ENCODE data around the gene CFAP20DC.

Gene CFAP20DC

DNA sequence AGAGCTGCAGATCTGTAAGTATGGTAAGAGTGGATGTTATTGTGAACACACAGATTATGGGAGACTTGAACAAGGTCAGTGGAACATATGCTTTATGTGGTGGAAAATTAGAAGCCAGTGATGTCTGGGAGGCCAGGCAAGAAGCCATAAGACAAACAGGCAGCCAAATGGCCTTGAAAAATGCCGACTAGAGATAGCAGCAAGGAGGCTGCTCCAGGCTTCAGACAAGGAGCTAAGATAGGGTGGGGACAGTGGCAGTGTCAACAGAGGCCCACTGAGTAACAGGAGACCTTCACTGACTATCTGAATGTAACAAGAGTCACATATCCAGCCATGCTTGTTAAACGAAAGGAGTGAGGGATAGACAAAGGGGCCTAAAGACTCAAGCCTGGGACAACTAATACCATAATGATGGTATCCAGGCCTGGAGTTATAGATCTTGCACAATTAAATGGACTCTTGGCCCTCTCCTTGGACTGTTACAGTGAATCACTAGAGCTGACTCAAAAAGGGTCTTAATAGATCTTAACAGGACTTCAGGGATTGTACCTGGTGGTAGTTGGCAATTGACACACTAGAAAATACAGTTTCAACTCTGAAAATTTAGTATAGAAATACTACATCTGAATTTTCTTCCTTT is 50.6 kb downstream of the CFAP20DC start:
- Histone ChIP-seq H3K36me3 (ENCODE audit: control insufficient read depth in 2 of 2, insufficient read depth in 2 of 2, low read length in 2 of 2) (no peaks in the 10 kb centered on the region), H3K9ac (ENCODE audit: low read depth in 1 of 2, low read length in 2 of 2) (no peak overlapping the region), H3K4me3 (ENCODE audit: low read length in 2 of 2) (no peak overlapping the region), H3K27ac (ENCODE audit: low read depth in 2 of 2, low read length in 2 of 2) (no peak overlapping the region), H3K9me3 (ENCODE audit: control insufficient read depth in 2 of 2, low read length in 2 of 2) (no peaks in the 10 kb centered on the region), H3K4me1 (ENCODE audit: control insufficient read depth in 2 of 2, insufficient read depth in 2 of 2, low read length in 2 of 2) (no peaks in the 10 kb centered on the region), H3K27me3 (ENCODE audit: control insufficient read depth in 2 of 2, insufficient read depth in 2 of 2, low read length in 2 of 2) (no peaks in the 10 kb centered on the region)

DNA sequence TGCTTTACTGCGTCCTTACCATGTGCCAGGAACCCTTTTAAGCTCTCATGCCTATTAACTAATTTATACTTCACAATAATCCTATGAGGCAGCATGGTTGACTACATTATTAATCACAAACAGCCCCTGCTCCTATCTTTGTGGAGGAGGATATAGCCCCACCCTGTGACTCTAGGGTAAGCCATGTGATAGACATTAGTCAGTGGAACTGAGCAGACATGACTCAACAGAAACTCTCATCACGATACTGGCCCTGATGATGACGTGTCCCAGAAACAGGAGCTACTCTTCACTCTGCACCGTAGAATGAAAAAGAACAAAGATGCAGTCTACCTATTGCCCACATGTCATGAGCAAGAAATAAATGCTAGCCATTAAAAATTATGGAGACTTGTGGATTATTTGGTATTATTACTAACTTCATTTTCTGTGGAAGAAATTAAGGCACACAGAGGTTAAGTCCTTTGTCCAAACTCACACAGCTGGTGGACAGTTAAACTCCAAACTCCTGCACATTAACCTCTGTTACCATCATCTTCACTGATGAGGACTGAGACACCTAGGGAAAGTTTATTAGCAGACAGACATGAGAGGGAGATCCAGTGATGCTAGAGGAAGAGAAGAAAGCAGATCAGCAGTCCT is 51.2 kb downstream of the CFAP20DC start:
- H3K9ac ChIP-seq (ENCODE audit: low read depth in 1 of 2, low read length in 2 of 2) = no peak overlapping the region
- no peaks in the 10 kb centered on the region for H3K36me3 ChIP-seq (ENCODE audit: control insufficient read depth in 2 of 2, insufficient read depth in 2 of 2, low read length in 2 of 2)
- no peaks in the 10 kb centered on the region for H3K9me3 ChIP-seq (ENCODE audit: control insufficient read depth in 2 of 2, low read length in 2 of 2)
- H3K27me3 ChIP-seq (ENCODE audit: control insufficient read depth in 2 of 2, insufficient read depth in 2 of 2, low read length in 2 of 2) = no peaks in the 10 kb centered on the region
- H3K4me1 ChIP-seq (ENCODE audit: control insufficient read depth in 2 of 2, insufficient read depth in 2 of 2, low read length in 2 of 2) = no peaks in the 10 kb centered on the region
- no peak overlapping the region for H3K27ac ChIP-seq (ENCODE audit: low read depth in 2 of 2, low read length in 2 of 2)
- no peak overlapping the region for H3K4me3 ChIP-seq (ENCODE audit: low read length in 2 of 2)

DNA sequence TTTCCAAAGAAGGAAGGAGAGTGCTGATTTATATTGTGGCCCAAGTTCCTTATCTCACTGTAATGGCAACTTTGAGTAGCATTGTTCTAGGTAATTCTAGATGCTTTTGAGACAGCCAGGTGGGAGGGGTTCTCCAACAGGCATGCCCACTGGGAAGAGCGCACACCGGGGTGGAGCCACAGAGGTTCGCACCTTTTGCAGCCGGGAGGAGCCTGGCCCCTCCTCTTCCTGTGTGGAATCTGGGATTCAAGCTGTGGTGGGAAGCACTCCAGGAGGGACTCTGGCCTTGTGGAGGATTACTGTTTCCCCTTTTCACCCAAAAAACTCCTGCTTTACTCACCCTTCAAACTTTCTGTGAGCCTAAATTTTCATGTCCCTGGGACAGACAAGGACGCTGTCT is 53.1 kb downstream of the CFAP20DC start:
- Histone ChIP-seq H3K36me3 (ENCODE audit: control insufficient read depth in 2 of 2, insufficient read depth in 2 of 2, low read length in 2 of 2) (no peaks in the 10 kb centered on the region), H3K27ac (ENCODE audit: low read depth in 2 of 2, low read length in 2 of 2) (no peak overlapping the region), H3K4me1 (ENCODE audit: control insufficient read depth in 2 of 2, insufficient read depth in 2 of 2, low read length in 2 of 2) (no peaks in the 10 kb centered on the region), H3K27me3 (ENCODE audit: control insufficient read depth in 2 of 2, insufficient read depth in 2 of 2, low read length in 2 of 2) (no peaks in the 10 kb centered on the region), H3K9ac (ENCODE audit: low read depth in 1 of 2, low read length in 2 of 2) (no peak overlapping the region), H3K4me3 (ENCODE audit: low read length in 2 of 2) (no peak overlapping the region), H3K9me3 (ENCODE audit: control insufficient read depth in 2 of 2, low read length in 2 of 2) (no peaks in the 10 kb centered on the region)

DNA sequence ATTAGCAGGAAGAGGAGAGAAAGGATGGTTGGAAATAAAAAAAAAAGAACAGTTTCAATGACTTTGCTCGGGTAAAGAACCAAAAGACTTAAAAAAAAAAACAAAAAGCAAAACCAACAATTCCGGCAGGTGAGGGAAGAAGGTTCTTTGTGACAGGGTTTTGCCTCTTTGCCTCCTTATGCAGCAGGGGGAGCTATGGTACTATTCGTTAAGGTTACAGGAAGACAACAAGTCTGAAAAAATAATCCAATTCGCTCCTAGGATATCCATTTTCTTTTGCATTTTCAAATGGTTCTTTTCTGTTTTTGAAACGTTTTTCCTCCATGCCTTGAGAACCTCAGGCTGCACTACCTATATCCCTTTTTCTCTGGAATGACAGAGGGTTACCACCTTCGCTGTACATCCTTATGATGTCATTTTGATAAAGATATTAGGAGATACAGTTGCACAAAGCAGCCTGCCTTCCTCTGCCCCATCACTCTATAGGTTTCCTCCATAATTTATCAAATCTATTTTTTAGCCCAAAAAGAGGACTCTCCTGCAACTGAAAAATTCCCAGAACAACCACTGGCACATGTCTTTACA is 55.0 kb downstream of the CFAP20DC start:
- Histone ChIP-seq H3K9me3 (ENCODE audit: control insufficient read depth in 2 of 2, low read length in 2 of 2) (no peaks in the 10 kb centered on the region), H3K36me3 (ENCODE audit: control insufficient read depth in 2 of 2, insufficient read depth in 2 of 2, low read length in 2 of 2) (no peaks in the 10 kb centered on the region), H3K4me1 (ENCODE audit: control insufficient read depth in 2 of 2, insufficient read depth in 2 of 2, low read length in 2 of 2) (no peaks in the 10 kb centered on the region), H3K9ac (ENCODE audit: low read depth in 1 of 2, low read length in 2 of 2) (no peak overlapping the region), H3K27me3 (ENCODE audit: control insufficient read depth in 2 of 2, insufficient read depth in 2 of 2, low read length in 2 of 2) (no peaks in the 10 kb centered on the region), H3K27ac (ENCODE audit: low read depth in 2 of 2, low read length in 2 of 2) (no peak overlapping the region), H3K4me3 (ENCODE audit: low read length in 2 of 2) (no peak overlapping the region)

DNA sequence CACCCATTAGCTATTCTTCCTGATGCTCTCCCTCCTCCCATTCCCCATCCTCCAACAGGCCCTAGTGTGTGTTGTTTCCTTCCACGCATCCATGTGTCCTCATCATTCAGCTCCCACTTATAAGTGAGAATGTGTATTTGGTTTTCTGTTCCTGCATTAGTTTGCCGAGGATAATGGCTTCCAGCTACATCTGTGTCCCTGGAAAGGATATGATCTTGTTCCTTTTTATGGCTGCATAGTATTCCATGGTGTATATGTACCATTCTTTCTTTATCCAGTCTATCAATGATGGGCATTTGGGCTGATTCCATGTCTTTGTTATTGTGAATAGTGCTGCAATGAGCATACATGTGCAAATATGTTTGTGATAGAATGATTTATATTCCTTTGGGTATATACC is 56.3 kb downstream of the CFAP20DC start:
- Histone ChIP-seq H3K9me3 (ENCODE audit: control insufficient read depth in 2 of 2, low read length in 2 of 2) (no peaks in the 10 kb centered on the region), H3K36me3 (ENCODE audit: control insufficient read depth in 2 of 2, insufficient read depth in 2 of 2, low read length in 2 of 2) (no peaks in the 10 kb centered on the region), H3K9ac (ENCODE audit: low read depth in 1 of 2, low read length in 2 of 2) (no peak overlapping the region), H3K27ac (ENCODE audit: low read depth in 2 of 2, low read length in 2 of 2) (no peak overlapping the region), H3K4me1 (ENCODE audit: control insufficient read depth in 2 of 2, insufficient read depth in 2 of 2, low read length in 2 of 2) (no peaks in the 10 kb centered on the region), H3K27me3 (ENCODE audit: control insufficient read depth in 2 of 2, insufficient read depth in 2 of 2, low read length in 2 of 2) (no peaks in the 10 kb centered on the region), H3K4me3 (ENCODE audit: low read length in 2 of 2) (no peak overlapping the region)

DNA sequence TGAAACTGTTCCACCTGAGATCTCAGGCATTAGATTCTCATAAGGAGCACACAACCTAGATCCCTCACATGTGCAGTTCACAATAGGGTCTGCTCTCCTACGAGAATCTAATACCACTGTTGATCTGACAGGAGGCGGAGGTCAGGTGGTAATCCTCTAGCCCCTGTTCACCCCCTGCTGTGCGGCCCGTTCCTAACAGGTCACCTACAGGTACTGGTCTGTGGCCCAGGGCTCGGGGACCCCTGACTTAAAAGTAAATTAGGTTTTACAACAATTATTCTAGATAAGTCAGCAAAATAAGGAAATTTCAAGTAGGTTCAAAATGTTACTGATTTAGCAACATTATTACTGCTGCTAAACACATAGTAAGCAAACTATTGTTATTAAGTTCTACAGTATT is 58.2 kb downstream of the CFAP20DC start:
- H3K27ac ChIP-seq (ENCODE audit: low read depth in 2 of 2, low read length in 2 of 2) = no peak overlapping the region
- H3K4me1 ChIP-seq (ENCODE audit: control insufficient read depth in 2 of 2, insufficient read depth in 2 of 2, low read length in 2 of 2) = no peaks in the 10 kb centered on the region
- no peak overlapping the region for H3K4me3 ChIP-seq (ENCODE audit: low read length in 2 of 2)
- no peaks in the 10 kb centered on the region for H3K9me3 ChIP-seq (ENCODE audit: control insufficient read depth in 2 of 2, low read length in 2 of 2)
- no peaks in the 10 kb centered on the region for H3K36me3 ChIP-seq (ENCODE audit: control insufficient read depth in 2 of 2, insufficient read depth in 2 of 2, low read length in 2 of 2)
- H3K9ac ChIP-seq (ENCODE audit: low read depth in 1 of 2, low read length in 2 of 2) = no peak overlapping the region
- H3K27me3 ChIP-seq (ENCODE audit: control insufficient read depth in 2 of 2, insufficient read depth in 2 of 2, low read length in 2 of 2) = no peaks in the 10 kb centered on the region

DNA sequence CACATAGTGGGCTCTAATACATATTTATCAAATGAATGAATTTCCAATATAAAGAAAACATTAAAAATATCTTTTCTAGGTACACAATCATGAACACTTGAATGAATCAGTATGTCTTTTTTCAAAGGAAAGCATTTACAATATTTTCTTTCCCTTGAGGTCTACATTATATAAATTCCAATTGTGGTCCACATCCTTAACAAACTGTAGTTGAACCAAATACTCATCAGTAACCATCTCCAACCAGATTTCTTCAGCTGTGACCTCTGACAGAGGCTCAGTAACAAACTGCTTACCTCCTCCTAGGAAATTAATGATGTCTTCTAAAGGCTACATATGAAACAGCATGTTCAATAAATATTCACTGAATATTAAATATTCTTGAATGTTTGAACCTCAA is 58.8 kb downstream of the CFAP20DC start:
- H3K27ac ChIP-seq (ENCODE audit: low read depth in 2 of 2, low read length in 2 of 2) = no peak overlapping the region
- H3K4me1 ChIP-seq (ENCODE audit: control insufficient read depth in 2 of 2, insufficient read depth in 2 of 2, low read length in 2 of 2) = no peaks in the 10 kb centered on the region
- no peaks in the 10 kb centered on the region for H3K27me3 ChIP-seq (ENCODE audit: control insufficient read depth in 2 of 2, insufficient read depth in 2 of 2, low read length in 2 of 2)
- no peak overlapping the region for H3K9ac ChIP-seq (ENCODE audit: low read depth in 1 of 2, low read length in 2 of 2)
- H3K9me3 ChIP-seq (ENCODE audit: control insufficient read depth in 2 of 2, low read length in 2 of 2) = no peaks in the 10 kb centered on the region
- H3K36me3 ChIP-seq (ENCODE audit: control insufficient read depth in 2 of 2, insufficient read depth in 2 of 2, low read length in 2 of 2) = no peaks in the 10 kb centered on the region
- H3K4me3 ChIP-seq (ENCODE audit: low read length in 2 of 2) = no peak overlapping the region

DNA sequence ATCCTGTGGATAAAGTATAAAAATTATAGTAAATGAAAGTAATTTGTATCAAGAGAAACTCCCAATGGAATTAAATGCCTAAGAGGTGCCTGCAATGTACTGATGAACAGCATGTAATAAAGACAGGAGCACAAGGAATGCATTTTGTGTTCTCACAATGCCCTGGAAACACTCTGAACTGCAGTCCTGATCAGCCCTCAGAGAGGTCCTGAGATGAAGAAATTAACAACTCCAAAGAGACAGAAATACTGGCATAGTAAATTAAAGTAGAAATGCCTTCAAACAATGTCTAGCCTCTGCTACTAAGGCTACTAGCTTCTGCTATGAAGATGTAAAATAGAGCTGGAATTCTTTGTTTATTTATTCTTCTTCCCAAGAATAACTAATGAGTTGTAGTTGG is 59.9 kb downstream of the CFAP20DC start:
- no peaks in the 10 kb centered on the region for H3K36me3 ChIP-seq (ENCODE audit: control insufficient read depth in 2 of 2, insufficient read depth in 2 of 2, low read length in 2 of 2)

DNA sequence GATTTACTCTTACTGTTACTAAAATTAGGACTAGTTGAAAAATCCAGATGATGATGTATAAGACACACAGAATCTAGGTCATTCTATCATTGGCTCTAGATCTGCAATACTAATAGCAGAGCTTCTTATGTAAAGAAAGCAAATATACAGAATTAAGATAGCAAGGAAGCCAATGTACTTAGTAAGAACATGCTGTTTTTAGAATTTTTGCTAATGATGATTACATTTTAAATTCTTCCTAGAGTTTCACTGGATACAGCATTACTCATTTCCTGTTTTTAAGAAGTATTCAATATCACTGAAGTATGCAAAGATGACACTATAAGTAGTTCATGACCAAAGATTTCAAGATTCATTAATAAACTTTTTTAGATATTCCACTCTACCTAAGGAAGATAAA is 60.7 kb downstream of the CFAP20DC start:
- no peak overlapping the region for H3K4me3 ChIP-seq (ENCODE audit: low read length in 2 of 2)
- H3K9ac ChIP-seq (ENCODE audit: low read depth in 1 of 2, low read length in 2 of 2) = no peak overlapping the region
- H3K4me1 ChIP-seq (ENCODE audit: control insufficient read depth in 2 of 2, insufficient read depth in 2 of 2, low read length in 2 of 2) = no peaks in the 10 kb centered on the region
- H3K27ac ChIP-seq (ENCODE audit: low read depth in 2 of 2, low read length in 2 of 2) = no peak overlapping the region
- no peaks in the 10 kb centered on the region for H3K27me3 ChIP-seq (ENCODE audit: control insufficient read depth in 2 of 2, insufficient read depth in 2 of 2, low read length in 2 of 2)
- H3K9me3 ChIP-seq (ENCODE audit: control insufficient read depth in 2 of 2, low read length in 2 of 2) = no peaks in the 10 kb centered on the region
- no peaks in the 10 kb centered on the region for H3K36me3 ChIP-seq (ENCODE audit: control insufficient read depth in 2 of 2, insufficient read depth in 2 of 2, low read length in 2 of 2)

More for the DNA sequence above, 59.9 kb downstream of the CFAP20DC start:
- H3K27ac ChIP-seq (ENCODE audit: low read depth in 2 of 2, low read length in 2 of 2) = no peak overlapping the region
- no peak overlapping the region for H3K4me3 ChIP-seq (ENCODE audit: low read length in 2 of 2)
- H3K9ac ChIP-seq (ENCODE audit: low read depth in 1 of 2, low read length in 2 of 2) = no peak overlapping the region
- no peaks in the 10 kb centered on the region for H3K9me3 ChIP-seq (ENCODE audit: control insufficient read depth in 2 of 2, low read length in 2 of 2)
- H3K4me1 ChIP-seq (ENCODE audit: control insufficient read depth in 2 of 2, insufficient read depth in 2 of 2, low read length in 2 of 2) = no peaks in the 10 kb centered on the region
- H3K27me3 ChIP-seq (ENCODE audit: control insufficient read depth in 2 of 2, insufficient read depth in 2 of 2, low read length in 2 of 2) = no peaks in the 10 kb centered on the region

DNA sequence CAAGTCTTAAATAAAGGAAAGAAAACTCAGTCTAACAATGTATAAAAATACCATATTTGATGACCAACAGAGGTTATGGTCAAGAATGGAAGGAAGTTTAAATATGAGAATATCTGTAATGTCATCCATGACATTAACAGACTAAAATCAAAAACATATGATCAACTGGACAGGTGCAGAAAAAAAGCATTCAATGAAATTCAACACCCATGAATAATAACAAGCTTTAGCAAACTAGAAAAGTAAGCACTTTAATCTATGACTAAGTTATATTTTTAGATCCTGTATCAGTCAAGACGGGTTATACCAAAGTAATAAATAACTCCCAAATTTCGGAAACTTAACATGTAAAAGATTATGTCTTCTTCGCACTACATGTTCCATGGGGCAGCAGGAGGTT is 61.8 kb downstream of the CFAP20DC start:
- no peaks in the 10 kb centered on the region for H3K36me3 ChIP-seq (ENCODE audit: control insufficient read depth in 2 of 2, insufficient read depth in 2 of 2, low read length in 2 of 2)
- no peak overlapping the region for H3K27ac ChIP-seq (ENCODE audit: low read depth in 2 of 2, low read length in 2 of 2)
- H3K4me1 ChIP-seq (ENCODE audit: control insufficient read depth in 2 of 2, insufficient read depth in 2 of 2, low read length in 2 of 2) = no peaks in the 10 kb centered on the region

More for the DNA sequence above, 61.8 kb downstream of the CFAP20DC start:
- no peak overlapping the region for H3K9ac ChIP-seq (ENCODE audit: low read depth in 1 of 2, low read length in 2 of 2)
- H3K9me3 ChIP-seq (ENCODE audit: control insufficient read depth in 2 of 2, low read length in 2 of 2) = no peaks in the 10 kb centered on the region
- H3K27me3 ChIP-seq (ENCODE audit: control insufficient read depth in 2 of 2, insufficient read depth in 2 of 2, low read length in 2 of 2) = no peaks in the 10 kb centered on the region
- H3K4me3 ChIP-seq (ENCODE audit: low read length in 2 of 2) = no peak overlapping the region
